OCI-LY3 (cell line): ENCODE measurements around the gene ANKRD29.

Experiments used
- CTCF ChIP-seq: fragments of 200-600, 300-600 bp; sonication (generic); IDR thresholded peaks from 2 replicates; pipeline ENCODE4 v1.5.1; 2014; ENCODE audit warnings: antibody characterized with exemption, low read length, low read depth
- EZH2phosphoT487 ChIP-seq: fragments of 200-600 bp; shearing (Covaris generic); IDR thresholded peaks from 2 replicates; pipeline ENCODE4 v1.6.1; 2018; ENCODE audit warnings: antibody characterized with exemption, mixed run types, low read depth

- TF ChIP-seq CTCF (no peak), EZH2phosphoT487 (no peak)
Observed at GRCh38 chr18:23701544-23702064, 38.9 kb upstream of the ANKRD29 start.
